Measurements from ENCODE around the gene MEP1B.
"Not testable (repeated sequence)": the region's sequence is repeated elsewhere in the genome, so short reads cannot be mapped to it uniquely, and the experiment has no call there.

Gene MEP1B

DNA sequence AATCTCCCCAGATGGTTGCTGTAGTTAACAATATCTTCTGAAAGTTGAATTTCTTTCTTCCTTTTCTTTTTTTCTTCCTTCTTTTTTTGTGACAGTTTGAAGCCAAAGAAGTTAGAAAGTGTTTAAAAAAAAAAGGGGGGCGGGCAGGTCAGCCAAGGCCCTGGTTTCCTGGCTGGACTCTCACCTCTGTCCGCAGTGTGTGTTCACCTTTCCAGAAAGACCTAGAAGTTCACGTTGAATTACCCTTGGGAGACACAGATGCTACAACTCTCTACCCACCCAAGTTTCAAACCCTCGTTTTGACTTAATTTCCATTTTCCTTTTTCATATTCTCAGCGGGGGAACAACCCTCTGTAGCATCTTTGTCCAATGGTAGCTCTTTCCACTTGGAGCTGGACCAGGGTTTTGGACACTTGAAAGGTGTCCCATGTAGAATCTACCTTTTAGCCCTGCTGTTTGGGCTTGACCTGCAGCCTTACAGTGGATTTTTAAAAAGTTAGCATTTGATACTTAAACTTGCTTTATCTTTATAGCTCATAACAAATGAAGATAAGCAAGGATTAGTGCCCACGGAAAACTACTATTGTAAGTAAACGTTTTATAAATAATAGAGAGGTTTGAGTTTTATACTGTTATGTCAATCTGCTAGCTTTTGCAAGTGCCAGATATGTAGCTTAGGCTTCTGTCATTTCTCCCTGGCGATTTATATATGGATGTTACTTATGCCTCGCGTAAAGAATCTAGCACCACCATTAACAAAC is 20.0 kb downstream of the MEP1B start:
- no peak for DNase-seq (ENCODE audit: low read depth, low spot score)

DNA sequence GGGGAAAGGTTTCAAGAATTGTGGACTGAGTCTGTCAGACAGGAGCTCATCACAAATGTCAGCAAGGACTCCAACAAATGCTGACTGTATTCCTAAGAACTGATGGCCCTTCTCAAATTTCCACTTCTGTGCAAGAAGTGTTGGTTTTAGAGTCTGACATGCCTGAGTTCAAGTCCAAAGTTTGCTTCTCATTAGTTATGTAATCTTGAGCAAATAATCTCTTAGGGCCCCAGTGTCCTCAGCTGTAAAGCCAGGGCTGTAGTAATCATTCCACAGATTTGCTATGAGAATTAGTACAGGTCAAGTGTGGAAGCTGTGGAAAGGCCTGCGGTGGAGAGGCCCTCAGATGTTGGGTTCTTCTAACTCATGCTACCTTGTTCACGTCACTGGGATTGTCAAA is 23.9 kb downstream of the MEP1B start:
- no peak for DNase-seq (ENCODE audit: low read depth, low spot score)

GRCh38 chr18:32216390-32216789 is 26.6 kb downstream of the MEP1B start:
- no peak for DNase-seq (ENCODE audit: low read depth, low spot score)

GRCh38 chr18:32219431-32220018 is 29.7 kb downstream of the MEP1B start:
- no peak for DNase-seq (ENCODE audit: low read depth, low spot score)

- DNase-seq (ENCODE audit: low read depth, low spot score), result not testable (repeated sequence)
Measured at GRCh38 chr18:32233348-32233747, 43.5 kb downstream of the MEP1B start.

DNA sequence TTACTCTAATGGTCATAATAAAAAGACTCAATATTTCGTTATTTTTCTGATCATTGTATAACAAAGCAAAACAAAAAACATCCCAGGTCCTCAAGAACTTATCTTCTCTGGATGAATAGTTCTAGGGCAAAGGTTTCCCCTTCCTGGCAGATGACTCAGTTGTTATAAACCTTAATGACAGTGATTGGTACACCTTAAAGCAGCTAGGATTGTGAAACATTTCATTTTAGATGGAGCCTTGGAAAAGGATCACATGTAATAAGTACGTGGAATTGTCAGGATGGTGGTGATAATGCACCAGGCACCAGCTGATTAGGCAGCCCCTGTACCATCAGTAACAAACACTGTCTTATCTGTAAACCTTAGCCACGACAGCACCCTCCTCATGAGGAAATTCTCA is 47.2 kb downstream of the MEP1B start:
- DNase-seq (ENCODE audit: low read depth, low spot score), result no peak

- no peak for DNase-seq (ENCODE audit: low read depth, low spot score)
Measured at GRCh38 chr18:32238635-32239268, 48.9 kb downstream of the MEP1B start.

DNA sequence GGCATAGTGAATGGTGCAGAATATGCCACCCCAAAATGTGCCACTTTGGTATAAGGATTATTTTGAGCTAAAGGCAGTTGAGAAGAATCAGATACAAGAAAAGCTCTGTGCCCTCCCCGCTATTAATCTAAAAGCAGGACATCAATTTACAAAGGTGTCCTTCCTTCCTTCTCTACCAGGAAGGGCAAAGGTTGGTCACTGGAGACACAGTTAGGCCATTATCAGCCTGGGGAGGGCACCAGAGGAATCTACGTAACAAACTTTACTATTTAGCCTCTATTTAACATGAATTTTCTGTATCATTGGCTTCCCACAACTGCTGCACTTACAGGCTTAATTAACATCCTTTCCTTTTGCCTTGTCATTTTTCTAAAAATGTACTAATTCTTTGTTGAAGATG is 52.6 kb downstream of the MEP1B start:
- DNase-seq (ENCODE audit: low read depth, low spot score), result no peak

DNA sequence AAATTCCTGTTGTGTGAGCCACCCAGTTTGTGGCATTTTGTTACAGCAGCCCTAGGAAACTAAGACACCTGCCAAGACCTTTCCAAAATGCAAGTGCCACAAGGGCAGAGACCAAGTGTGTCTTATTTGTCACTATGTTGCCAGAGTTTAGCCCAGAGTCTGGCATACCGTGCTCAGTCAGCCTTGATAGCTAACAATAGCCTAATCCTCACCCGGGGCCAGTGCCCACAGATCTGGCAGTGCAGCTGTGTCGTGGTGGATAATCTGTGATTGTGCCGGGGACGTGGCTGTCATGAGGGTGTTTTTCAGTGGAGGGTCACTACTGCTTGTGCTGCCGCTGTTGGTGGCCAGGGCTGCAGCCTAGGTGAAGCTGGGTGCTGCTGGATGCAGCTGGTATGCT is 53.5 kb downstream of the MEP1B start:
- DNase-seq (ENCODE audit: low read depth, low spot score), result no peak

DNA sequence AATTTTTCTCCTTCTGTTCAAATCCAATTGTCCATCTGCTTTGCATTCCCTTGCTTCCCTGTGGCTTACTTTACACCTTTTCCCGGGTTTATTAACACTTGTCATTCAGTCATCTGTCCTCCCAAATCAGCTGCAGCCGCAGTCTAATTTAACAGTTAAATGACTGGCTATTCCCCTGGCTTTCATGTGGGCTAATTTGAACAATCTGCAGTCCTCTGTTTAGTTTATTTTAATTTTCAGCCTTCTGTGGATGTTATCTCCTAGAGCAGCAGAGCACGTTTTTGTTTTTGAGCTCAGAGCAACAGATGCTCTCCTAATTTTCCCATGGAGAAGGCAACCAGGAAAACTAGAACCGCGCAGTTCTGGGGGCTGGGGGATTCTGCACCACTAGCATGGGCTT is 55.0 kb downstream of the MEP1B start:
- no peak for DNase-seq (ENCODE audit: low read depth, low spot score)

- no peak for DNase-seq (ENCODE audit: low read depth, low spot score)
Measured at GRCh38 chr18:32249147-32249929, 59.5 kb downstream of the MEP1B start.

- DNase-seq (ENCODE audit: low read depth, low spot score), result no peak
Measured at GRCh38 chr18:32251466-32251865, 61.6 kb downstream of the MEP1B start.

DNA sequence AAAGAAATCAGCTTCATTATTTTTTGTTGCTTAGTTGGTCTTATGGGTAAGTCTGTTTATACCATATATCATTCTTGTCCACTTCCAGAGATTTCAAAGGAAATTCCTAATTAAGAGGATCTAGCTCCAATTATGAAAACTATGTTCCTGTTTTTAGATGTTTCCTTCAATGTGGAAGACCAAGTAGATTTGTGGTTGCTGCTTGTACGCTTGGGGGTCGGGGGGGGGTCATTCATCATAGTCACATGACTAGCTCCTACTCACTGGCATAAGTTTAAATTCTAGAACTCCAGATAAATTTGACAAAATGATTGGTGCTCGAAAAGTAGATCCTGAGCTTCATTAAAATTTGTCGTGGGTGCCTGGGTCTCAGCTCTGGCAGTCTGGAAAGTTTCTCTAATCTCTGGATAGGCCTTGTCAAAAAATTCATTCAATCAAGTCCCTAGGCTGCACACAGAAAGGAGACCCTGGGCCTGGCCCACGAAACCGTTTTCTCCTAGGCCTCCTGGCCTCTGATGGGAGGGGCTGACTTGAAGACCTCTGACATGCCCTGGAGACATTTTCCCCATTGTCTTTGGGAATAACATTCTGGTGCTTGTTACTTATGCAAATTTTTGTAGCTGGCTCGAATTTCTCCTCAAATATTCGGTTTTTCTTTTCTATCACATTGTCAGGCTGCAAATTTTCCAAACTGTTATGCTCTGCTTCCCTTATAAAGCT is 62.5 kb downstream of the MEP1B start:
- DNase-seq (ENCODE audit: low read depth, low spot score), result peak; percentile 71

GRCh38 chr18:32255570-32255969 is 65.7 kb downstream of the MEP1B start:
- no peak for DNase-seq (ENCODE audit: low read depth, low spot score)

DNA sequence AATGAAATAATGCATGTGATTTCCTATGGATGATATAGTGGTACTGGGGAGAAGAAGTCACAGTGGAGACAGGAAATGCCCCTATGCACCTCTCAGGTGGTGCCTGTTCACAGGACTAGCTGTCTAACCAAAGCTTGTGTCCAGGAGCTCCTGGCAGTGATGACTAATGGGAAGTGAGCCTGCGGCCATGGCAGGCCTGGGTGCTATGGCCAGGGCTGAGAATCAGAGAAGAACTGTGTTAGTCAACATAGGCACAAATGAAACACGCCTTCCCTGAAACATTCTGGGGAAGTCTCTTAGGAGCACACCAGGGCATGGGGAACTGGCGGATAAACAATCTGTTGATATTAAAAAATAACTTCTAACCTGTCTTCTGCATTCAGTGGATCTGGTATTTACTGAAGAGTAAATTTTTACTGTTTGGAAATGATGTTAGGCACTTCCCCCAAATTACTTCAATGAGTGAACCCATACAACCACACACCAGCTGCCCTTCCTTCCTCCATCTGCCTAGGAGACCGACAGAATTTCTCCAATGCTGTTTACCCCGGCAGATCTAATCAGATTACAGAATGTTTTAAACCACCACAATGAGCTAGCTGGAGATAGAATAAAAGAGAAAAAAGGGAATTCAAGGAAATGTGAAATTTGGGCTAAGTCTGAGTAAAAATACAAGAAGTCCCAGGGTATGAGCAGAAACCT is 67.4 kb downstream of the MEP1B start:
- DNase-seq (ENCODE audit: low read depth, low spot score), result no peak

- DNase-seq (ENCODE audit: low read depth, low spot score), result no peak
Measured at GRCh38 chr18:32258148-32258547, 68.3 kb downstream of the MEP1B start.

DNA sequence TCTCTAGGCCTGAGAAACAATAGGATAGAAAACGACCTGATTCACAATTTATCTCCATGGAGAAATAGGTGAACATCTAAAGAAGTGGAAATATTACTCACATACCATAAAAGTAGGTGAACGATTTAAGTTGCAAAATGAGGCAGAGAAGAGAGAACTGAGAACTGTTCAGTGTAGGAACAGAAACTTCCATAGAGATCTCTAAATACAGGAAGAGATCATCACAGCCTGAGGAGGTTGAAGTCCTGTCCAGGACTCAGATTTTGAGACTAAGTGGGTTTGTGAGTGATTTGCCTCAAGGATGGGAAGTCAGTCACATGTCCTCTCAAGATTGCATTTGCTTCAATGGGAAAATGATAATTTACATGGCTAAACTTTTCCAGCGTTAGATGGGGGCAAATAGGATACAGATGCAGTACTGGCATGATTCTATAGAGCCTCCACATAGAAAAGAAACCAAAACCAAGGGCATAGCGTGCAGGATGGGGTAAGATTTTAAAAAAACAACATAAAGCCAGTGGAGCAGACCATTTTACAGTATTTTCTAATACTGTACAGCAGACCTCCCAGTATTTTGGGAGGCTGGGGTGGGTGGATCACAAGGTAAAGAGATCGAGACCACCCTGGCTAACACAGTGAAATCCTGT is 68.8 kb downstream of the MEP1B start:
- DNase-seq (ENCODE audit: low read depth, low spot score), result no peak

GRCh38 chr18:32259553-32259952 is 69.7 kb downstream of the MEP1B start:
- DNase-seq (ENCODE audit: low read depth, low spot score), result no peak

DNA sequence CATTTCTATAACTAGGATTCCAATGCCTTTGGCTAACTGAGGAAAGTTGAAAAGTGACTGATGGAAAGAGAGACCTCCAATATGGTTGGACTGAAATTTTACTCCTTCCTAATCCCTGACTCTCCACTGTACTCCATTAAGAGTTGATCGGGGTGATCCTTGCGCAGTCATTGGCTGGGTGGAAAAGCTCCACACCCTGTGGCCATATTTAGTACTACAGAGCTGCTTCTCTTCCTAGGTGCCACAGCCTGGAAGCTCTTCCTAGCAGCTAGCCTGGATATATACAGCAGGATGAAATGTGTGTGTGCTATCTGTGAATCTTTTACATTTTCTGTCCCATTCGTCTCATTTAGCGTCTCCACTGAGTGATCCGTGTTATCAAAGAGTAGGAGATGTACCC is 71.2 kb downstream of the MEP1B start:
- no peak for DNase-seq (ENCODE audit: low read depth, low spot score)

GRCh38 chr18:32262092-32262491 is 72.3 kb downstream of the MEP1B start:
- DNase-seq (ENCODE audit: low read depth, low spot score), result no peak

DNA sequence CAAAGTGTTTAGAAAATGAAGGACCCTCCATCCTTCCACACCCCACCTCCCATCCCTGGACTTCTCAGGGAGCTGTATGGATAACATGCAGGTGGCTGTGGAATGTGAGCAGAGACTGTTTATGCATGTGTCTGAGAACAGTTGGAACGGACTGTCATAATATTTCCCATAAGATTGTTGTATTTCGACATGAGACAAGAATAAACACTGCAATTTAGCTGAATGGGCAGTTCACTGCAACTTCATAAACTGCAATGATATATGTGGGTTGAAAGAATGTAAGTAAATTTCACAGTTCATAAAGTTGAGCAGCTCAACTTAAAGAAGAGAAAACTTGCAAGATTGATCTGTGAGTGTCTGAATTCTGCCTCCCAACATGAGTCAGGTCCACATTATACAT is 74.6 kb downstream of the MEP1B start:
- no peak for DNase-seq (ENCODE audit: low read depth, low spot score)

All from ELF-1 (cell line).